HG03575 (cell line): ENCODE results near the gene REEP3.

Experiments used
- ATAC-seq: cut with Tn5 transposase; IDR thresholded peaks from one replicate; pipeline ENCODE4 v1.9.1; 2021; ENCODE audit not compliant: unreplicated experiment, insufficient number of reproducible peaks, low FRiP score; ENCODE audit errors: extremely low read depth

Gene REEP3

DNA sequence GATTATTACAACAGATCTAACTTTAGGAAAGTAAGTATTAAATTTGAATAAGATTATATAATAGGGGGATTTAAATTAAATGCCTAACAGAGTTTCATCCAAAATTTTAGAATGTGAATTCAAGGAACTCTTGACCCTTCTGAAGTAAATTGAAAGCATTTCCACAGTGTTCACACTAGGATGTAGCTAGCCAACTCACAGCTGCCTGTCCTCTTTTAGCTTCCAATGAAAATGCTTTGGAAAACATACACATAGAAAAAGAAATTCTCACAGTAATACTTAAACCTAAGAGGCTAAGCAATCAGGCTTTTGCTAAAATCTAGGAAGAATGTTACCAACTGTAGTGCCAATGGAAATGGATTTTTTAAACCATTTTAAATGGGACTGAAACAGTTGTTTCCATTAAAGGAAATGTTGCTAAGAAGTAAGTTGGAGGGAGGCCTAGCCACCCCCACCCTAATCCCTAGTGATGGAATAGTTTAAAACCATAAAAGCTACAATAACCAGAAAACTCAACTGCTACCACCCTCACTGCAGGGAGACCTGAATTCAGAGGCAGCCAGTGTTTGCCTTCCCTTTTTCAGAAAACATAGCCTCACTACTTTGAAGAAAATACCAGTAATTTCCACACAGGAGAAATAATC is 58.3 kb downstream of the REEP3 start:
- no peak for ATAC-seq

DNA sequence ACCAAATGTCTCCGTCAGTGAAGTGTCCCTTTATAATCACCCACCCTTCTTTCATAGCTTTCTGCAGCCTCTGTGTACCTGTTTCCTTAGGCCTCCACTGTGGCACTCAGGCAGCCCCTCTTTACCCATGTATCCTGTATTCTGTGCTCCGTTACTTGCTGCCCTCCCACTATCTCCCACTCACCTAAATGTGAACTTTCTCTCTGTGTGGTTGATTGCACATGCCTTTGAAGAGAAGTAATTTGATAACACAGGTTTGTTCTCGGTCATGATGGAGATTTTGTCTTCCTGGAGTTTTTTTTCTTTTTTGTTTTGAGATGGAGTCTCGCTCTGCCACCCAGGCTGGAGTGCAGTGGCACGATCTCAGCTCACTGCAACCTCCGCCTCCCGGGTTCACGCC is 61.5 kb downstream of the REEP3 start:
- no peak for ATAC-seq

DNA sequence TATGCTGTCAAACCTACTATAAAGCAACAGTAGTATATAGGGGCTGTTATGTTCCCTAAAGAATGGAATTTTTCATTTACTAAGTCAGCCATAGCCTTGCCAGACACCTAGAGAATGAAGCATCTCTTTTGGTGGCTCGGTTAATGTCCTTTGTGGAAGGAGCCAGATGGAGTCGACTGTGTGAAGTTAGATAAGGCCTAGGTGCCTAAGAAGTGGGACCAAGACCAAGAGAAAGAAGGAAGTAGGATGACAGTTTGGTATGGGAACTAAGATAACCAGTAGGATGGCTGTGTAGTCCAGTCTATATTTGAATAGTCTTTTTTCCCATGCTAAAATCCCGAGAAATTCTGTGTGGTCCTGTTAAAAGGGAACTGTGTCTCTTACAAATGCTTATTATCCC is 62.2 kb downstream of the REEP3 start:
- ATAC-seq = no peak

DNA sequence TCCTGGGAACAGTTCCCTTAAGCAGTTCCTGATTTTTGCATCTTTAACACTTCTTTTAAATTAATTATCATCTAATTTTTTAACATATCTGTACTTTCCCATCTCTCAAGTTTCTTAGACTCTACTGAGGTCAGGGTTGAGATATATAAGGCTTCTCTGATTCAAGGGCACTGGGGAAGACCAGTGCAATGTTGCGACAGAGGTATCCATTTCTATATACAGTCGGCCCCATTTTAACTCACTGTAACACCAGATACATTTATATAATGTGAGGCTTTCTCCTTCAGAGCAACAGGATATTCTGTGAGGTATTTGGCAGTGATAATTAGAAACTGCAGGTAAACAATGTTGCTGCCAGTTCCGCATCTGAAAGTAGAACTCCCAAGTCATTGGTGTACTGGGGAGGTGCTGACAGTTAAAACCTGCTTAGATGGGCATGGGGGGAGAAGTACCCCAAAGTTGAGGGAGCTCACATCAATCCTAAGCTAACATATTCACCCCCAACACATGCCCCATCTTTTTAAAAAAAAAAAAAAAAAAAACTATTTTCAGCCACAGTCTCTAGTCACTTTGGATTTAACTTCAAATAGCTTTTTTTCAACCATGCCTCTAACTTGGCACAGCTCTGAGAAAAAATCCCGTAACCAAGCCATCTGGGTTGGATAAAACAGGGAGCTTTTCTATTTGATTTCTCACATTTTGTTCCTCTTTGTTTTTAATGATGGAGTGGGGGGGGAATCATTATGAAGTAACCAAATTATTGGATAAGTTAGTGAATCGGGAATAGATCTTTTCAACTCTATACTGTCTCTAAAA is 62.9 kb downstream of the REEP3 start:
- ATAC-seq = no peak

DNA sequence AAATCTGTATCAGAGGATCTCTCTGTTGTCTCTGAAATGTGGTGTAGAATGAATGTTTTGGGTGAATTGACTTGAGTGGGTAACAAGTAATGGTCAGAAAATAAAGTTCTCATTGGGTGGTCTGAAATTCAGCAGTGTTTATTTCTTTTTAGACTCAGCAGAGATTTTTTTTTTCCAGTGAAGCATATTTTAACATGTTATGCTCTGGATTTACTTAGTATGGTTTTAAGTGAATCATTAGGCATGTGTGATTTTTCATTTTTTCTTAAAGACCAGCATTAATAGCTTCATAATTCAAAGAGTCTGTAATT is 63.5 kb downstream of the REEP3 start:
- ATAC-seq = no peak

DNA sequence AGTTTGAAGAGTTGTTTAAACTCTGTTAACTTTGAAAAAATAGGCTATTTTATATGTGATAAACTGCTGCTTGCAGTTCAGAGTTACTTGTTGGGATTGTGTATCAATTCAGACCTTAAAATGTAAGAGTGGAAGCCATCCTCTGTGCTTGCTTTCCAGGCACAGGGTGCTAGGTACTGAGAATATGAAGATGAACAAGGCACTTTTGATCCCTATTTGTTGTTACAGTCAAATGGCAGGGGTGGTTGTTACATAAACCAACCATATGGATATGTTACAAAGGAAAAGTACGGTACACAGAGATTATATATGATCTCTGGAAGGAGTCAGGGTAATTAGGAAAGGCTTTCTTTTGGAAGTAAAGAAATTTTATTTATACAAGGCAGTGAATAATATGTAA is 63.8 kb downstream of the REEP3 start:
- no peak for ATAC-seq

DNA sequence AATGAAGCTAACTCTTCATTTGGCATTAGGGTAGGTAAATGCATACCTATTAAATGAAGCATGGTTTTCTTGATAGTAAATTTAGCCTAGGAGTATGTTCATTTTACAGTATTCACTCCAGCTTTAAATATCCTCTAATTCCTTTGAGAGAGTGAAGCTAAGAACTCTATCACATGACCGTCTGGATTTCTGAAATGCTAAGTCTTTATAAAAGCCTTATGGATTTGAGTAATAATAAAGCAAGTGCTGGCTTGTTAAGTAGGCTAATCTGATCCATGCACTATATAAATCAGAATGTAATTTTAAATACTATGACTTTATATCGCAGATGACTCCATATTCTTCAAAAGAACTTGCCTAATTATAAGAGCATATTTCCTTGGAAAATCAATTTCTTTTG is 64.8 kb downstream of the REEP3 start:
- ATAC-seq = no peak

DNA sequence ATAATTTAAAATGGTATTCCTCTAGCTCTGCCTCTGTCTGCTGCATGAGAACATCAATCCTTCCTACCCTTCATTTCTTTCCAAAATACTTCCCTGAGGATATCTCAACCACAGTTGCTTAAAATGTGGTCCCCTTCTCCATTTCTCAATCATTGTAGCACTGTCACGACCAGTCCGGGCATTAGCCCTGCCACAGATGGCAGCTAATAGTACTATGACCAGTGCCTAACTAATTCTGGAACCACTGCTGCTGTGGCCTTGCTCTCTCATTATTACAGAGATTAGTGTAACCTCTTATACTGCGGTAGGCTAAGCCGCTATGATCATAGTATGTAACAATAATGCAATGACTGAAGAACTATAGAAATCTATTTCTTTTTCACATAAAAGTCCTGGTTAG is 66.0 kb downstream of the REEP3 start:
- ATAC-seq = no peak

DNA sequence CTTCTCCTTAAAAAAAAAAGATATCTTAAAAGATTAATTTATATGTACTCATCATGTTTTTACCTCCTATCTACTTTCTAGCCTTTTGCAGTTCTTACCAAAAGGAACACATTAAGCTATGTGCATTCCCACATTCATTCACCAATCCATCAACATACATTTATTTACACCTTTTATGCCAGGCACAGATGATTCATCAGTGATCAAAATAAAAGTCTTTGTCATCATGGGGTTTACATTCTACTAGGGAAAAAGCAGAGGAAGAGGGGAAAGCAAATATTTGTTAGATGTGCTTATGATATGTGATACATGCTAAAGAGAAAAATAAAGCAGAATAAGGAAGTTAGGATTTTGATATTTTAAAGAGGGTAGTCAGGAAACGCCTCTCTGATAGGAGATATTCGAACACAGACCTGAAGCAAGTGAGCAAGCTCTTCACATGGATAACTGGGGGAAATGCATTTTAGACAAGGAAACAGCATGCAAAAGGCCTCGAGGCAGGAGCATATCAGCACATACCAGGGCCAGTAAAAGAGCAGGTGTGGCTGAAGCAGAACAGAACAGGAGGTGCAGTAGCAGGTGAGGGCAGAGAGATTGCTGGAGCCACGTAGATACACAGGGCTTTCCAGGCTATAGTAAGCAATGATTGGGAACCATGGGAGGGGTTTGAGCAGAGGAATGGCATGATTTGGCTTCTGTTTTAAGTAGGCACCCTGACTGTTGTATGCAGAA is 67.4 kb downstream of the REEP3 start:
- ATAC-seq = no peak

DNA sequence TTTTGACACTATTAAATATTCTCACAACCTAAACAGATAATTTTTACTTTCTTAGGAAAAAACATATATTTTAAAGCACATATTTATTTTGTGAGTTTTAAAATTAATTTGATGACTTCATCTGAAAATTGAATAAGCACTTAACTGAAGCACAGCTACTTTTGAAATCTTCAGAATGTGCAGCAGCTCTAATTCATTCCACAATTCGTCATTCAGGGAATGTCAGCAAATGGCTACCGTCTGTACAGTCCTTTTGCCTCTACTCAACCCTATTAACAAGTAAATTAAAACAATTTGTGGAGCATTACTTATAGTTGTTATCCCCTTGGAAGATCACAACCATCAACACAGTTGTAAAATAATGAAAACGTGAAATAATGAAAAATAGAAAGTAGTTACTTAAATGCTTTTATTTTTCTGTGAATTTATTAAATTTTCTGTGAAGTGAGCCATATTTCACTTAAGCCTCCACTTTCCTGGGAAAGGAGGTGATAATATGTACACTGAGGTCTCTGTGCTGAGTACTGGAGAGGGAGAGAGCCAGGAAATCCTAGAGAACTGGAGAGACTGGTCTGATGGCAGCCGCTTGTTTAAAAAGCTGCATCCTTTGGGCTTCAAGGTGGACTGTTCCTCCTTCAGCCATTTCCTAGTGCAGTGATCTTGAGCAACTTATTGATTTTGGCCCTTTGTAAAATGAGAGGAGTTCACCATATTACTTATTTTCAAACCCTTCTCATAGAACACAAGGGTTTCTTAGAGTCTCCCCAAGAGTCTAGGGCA is 70.6 kb downstream of the REEP3 start:
- ATAC-seq = no peak

DNA sequence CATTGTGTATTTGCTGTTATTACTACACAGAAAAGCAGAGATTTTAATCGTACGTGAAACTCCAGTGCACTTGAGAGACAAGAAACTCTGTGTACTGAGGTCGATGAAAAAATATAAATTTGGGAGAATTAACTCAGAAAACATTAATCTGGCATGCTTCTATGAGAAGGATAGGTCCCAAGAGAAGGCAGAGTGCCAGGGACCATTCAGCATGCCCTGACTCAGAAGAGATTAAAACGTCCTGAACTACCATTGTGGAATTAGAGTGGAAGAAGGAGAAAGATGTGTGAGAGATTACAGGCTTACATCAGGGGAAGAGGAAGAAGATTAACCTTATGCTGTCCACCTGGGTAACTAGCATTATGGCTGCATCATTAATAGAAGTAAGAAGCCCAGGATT is 72.4 kb downstream of the REEP3 start:
- ATAC-seq = no peak

DNA sequence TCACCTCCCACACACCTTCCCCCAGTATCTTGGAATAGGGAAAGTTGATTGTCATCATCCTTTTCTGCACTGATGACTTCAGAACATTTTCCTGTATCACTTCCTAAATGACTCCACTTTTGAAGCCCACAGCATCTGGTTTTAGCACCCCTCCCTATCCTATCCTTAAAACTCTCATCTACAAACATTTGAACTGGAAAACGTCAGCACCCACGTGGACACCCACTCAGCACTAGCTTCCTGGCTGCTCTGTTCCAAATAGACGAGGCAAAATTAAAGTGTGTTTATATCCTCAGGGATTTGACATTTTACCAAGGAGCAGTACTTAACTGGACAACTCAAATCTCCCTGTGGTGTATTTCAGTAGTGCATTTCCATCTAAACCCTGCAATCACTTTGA is 73.9 kb downstream of the REEP3 start:
- ATAC-seq = no peak

DNA sequence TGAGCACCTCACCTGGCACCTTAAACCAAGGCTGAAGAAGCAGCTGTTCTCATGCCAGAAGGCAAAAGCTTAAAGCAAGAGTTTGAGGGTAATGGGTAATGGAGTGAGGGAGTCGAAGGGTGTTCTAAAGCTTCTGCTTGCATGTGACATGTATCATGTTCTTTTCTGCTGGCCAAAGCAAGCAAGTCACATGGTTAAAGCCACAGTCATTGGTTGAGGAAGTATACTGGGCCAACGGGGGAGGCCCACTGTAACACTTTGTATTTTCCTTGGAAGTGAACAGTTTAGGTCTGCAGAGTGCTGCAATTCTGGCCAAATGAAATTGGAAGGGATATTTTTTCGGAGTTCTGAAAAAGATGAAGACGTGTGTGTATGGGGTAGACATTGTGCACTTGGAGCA is 75.7 kb downstream of the REEP3 start:
- ATAC-seq = no peak

DNA sequence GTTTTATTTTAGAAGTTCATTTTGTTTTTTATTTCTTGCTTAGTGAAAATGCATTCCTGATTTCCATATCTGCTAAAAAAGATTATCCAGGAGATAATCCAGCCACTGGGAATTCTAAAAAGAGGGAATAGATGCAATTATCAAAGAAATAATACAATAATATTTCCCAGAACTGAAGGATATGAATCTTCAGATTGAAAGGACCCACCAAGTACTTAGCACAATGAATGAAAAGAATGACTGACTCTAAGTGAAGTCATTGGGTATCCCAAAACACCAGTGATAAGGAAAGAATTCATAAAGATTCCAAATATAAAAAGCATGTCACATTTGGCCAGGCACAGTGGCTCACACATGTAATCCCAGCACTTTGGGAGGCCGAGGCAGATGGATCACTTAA is 79.3 kb downstream of the REEP3 start:
- ATAC-seq = no peak

DNA sequence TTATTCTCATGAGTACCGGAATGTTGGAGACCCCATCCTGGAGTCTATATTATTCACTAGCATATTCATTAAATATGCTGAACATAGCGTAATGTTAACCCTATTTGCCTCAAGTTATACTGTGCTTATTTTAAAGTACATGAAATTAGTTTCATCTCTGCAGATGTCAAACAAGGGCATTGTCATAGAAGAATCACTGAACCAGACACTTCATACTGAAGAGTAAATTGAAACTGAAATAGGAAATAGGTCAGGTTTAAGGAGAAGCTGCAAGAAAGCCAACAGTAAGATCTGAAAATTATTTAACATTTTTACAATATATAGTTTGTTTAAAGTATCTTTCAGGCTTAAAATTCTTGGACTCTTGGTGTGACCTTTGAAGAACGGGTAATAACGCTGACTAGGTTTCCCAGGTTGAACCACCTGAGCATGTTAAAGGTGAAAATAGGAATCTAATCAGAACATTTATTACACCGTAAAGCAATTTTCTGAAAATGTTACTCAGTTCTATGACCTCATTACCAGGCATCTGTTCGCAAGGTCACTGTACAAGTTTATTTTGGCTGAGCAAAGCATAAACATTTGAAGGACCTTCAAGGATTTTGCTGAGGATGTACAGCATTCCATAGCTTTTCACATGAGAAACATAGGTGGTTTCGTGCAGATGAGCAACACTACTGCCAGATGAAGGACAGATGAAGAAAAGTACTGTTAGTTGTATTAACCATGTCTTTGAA is 82.7 kb downstream of the REEP3 start:
- ATAC-seq = peak; percentile 71

DNA sequence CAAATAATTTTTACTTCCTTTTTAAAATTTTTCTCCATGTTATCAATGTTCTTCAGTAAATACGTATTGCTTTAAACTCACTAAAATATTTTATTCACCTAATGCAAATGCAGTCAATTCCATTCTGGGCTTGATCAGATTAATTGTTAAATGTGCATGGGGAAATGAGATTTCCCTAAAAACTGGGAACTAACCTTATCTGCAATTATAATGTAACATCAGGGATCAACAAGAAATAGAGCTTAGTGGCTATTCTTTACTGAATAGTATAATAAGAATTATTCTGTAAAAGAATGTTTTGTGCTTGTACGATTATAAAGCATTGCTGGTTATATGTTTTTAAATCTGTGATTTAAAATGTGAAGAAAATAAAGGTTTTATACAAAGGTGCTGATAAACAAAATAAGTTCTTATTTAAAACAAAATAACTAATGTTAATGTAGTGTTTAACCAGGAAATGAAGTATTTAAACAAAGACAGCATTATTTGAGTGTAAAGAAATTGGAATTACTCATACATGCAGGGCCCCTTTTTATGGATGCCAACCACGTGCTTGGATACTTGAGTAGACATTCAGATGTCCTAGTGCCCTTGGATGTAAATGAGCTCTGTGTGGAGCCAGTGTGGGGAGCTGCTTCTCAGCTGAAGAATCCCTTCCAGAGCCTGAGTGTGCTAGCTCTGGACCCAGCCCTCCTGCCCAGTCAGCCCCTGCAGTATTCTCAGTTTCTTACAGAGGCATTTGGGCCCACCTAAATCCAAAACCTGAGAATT is 84.2 kb downstream of the REEP3 start:
- ATAC-seq = no peak

DNA sequence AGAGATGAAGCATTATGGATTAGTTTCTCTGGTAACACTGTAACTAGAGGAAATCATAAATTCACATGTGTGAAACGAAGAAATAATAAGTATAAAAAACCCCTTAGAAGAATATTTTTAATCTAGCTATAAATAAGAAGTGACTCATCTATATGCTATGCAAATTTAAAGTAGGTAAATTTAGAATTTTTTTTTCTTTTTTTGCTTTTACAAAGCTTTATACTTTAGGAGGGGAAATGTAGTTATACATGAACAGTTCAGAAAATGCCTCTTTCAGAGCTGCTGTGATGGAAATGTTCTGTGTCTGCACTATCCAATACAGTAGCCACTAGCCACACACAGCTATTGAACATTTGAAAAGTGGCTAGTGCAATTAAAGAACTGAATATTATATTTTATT is 87.3 kb downstream of the REEP3 start:
- ATAC-seq = no peak

DNA sequence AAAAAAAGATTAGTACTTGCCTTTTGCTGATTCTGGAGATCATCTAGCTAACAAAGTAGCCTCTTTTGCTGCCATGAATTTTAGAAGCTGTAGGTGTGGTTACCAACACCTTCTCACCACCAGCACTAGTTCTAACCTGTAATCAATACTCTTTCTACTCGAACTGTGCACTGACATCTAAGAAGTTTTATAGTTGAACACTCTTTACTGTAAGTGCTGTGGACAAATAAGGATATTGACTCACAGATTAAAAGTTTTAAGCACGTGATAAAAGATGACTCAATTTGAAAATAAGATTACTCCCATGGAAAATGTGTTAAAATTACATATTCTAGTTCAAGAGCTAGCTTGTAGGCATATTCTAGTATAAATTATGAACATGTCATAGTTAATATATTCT is 89.9 kb downstream of the REEP3 start:
- ATAC-seq = no peak
